NB4 (cell line): ENCODE measurements around the gene TMEM17.

Source experiments
- DNase-seq: peaks from one replicate; pipeline ENCODE4 v3.0.0; 2010; ENCODE audit warnings: low read depth
- H3K4me3 ChIP-seq: one replicate; pipeline ENCODE4 v1.5.1; 2011; ENCODE audit warnings: mild to moderate bottlenecking, low read depth, low read length, moderate library complexity
- CTCF ChIP-seq: IDR thresholded peaks from one replicate; pipeline ENCODE4 v1.5.1; 2012; ENCODE audit warnings: low read depth, low read length
- MAX ChIP-seq: IDR thresholded peaks from 2 replicates; pipeline ENCODE4 v1.6.1; 2011; ENCODE audit warnings: low read depth, low read length
- MYC ChIP-seq: IDR thresholded peaks from 2 replicates; pipeline ENCODE4 v1.6.1; 2011; ENCODE audit warnings: low read depth, low read length
- POLR2A ChIP-seq: IDR thresholded peaks from 2 replicates; pipeline ENCODE4 v1.6.1; 2011; ENCODE audit warnings: mild to moderate bottlenecking; ENCODE audit not compliant: insufficient read length; ENCODE audit errors: extremely low read depth

The TMEM17 gene

GRCh38 chr2:62458206-62458641, 47.8 kb downstream of the TMEM17 start:
- TF ChIP-seq POLR2A (no peak), CTCF (no peak), MAX (no peak), MYC (no peak)
- no peak overlapping the region for H3K4me3 ChIP-seq
- no peak for DNase-seq

- no peak for DNase-seq
- H3K4me3 ChIP-seq, result peak overlapping the region; percentile 44
- no peak for TF ChIP-seq MYC
- no peak for TF ChIP-seq CTCF
- TF ChIP-seq MAX, result no peak
- no peak for TF ChIP-seq POLR2A
Observed at GRCh38 chr2:62457556-62457955, 48.4 kb downstream of the TMEM17 start.

- H3K4me3 ChIP-seq, result peak overlapping the region; percentile 44
- peak; percentile 78 for DNase-seq
- TF ChIP-seq POLR2A, result no peak
- TF ChIP-seq CTCF, result peak; percentile 75
- TF ChIP-seq MYC, result no peak
- no peak for TF ChIP-seq MAX
Observed at GRCh38 chr2:62456721-62457539, 49.1 kb downstream of the TMEM17 start.

GRCh38 chr2:62455957-62456692, 49.9 kb downstream of the TMEM17 start:
- no peak for DNase-seq
- no peak overlapping the region for H3K4me3 ChIP-seq
- TF ChIP-seq POLR2A (no peak), CTCF (no peak)

GRCh38 chr2:62453955-62454354, 52.0 kb downstream of the TMEM17 start:
- no peak overlapping the region for H3K4me3 ChIP-seq
- TF ChIP-seq POLR2A, result no peak
- no peak for TF ChIP-seq MYC
- no peak for TF ChIP-seq CTCF
- TF ChIP-seq MAX, result no peak
- DNase-seq, result no peak
